GM21526 (cell line): ENCODE data around the gene NCOA1.
"Not testable (repeated sequence)": the region's sequence is repeated elsewhere in the genome, so short reads cannot be mapped to it uniquely, and the experiment has no call there.

Experiments
- ATAC-seq: cut with Tn5 transposase; IDR thresholded peaks from one replicate; pipeline ENCODE4 v1.9.1; 2021; ENCODE audit warnings: moderate library complexity; ENCODE audit not compliant: unreplicated experiment, low FRiP score

Gene NCOA1

DNA sequence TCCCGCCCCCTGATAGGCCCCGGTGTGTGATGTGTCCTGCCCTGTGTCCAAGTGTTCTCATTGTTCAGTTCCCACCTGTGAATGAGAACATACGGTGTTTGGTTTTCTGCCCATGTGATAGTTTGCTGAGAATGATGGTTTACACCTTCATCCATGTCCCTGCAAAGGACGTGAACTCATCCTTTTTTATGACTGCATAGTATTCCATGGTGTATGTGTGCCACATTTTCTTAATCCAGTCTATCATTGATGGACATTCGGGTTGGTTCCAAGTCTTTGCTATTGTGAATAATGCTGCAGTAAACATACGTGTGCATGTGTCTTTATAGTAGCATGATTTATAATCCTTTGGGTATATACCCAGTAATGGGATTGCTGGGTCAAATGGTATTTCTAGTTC, 40.6 kb downstream of the NCOA1 start:
- not testable (repeated sequence) for ATAC-seq

DNA sequence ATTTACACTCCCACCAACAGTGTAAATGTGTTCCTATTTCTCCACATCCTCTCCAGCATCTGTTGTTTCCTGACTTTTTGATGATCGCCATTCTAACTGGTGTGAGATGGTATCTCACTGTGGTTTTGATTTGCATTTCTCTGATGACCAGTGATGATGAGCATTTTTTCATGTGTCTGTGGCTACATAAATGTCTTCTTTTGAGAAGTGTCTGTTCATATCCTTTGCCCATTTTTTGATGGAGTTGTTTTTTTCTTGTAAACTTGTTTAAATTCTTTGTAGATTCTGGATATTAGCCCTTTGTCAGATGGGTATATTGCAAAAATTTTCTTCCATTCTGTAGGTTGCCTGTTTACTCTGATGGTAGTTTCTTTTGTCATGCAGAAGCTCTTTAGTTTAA, 41.0 kb downstream of the NCOA1 start:
- ATAC-seq, result not testable (repeated sequence)

DNA sequence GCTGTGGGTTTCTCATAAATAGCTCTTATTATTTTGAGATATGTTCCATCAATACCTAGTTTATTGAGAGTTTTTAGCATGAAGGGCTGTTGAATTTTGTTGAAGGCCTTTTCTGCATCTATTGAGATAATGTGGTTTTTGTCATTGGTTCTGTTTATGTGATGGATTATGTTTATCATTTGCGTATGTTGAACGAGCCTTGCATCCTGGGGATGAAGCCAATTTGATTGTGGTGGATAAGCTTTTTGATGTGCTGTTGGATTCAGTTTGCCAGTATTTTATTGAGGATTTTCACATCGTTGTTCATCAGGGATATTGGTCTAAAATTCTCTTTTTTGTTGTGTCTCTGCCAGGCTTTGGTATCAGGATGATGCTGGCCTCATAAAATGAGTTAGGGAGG, 42.5 kb downstream of the NCOA1 start:
- ATAC-seq, result not testable (repeated sequence)

DNA sequence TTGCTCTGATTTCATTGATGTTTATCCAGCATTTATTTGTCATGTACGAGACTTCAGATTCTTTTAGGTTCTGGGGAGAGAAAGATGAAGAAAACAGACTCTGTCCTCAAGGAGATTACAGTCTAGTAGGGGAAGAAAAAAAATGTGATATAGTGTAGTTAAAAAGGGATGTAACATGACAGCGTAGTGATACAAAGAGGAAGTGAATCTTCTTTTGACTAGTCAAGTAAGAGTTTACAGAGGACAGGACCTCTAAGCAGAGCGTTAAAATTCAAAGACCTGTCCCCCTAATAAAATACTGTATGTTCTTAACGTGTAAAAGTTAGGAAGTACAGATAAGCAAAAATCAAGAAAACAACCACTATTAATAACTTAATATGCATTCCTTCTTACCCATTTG, 47.7 kb downstream of the NCOA1 start:
- no peak for ATAC-seq

DNA sequence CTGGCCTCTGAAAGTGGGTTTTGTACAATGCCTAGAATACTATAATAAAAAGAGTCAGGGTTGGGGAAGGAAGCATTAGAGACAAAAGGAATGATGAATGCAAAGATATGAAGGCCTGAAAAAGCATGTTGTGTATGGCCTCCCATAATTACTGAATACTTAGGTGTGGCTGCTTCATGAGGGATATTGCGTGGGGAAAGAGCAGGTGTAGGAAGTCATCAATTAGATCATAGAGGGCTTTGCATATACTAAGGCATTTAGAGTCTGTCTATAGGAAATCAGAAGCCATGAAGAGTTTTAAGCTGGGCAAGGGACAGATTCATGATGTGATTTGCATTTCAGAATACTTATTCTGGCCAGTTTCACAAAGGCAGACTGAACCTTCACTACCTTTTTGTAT, 48.2 kb downstream of the NCOA1 start:
- ATAC-seq, result no peak

DNA sequence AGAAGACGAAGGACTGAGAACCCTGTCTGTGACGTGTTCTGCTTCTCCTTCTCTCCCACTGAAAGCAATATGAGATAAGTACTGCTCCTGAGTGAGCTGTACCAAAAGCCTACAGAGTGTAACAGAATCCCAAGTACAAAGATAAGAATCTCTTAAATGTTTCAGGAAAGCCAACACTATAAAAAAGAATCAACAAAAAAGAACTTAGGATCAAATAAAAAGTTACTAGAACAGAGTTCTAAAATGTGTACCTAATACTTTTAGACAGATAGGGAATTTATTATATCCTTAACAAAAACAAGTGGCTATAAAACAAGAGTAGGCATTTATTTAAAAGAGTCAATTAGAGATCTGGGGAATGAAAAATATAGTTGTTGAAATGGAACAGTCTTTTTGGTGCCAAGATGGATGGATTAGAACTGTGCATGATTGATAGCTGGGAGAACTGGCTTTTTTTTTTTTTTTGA, 49.0 kb downstream of the NCOA1 start:
- no peak for ATAC-seq

DNA sequence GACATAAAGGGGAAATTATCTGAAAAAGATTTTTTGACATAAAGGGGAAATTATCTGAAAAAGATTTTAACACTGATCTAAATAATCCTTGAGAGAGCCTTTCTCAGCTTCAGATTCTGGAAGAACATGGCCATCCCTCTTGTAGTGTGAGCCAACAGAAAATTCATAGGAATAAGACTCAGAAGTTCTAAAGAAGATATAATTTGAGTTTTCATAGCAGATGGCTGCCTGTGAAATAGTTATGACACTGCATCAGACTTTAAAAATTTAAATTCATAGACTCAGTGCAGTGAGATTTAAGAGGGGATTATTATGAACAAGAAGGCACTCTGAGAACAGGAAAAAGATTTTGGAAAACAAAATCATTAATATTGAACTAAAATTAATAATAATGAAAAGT, 50.6 kb downstream of the NCOA1 start:
- ATAC-seq, result no peak

DNA sequence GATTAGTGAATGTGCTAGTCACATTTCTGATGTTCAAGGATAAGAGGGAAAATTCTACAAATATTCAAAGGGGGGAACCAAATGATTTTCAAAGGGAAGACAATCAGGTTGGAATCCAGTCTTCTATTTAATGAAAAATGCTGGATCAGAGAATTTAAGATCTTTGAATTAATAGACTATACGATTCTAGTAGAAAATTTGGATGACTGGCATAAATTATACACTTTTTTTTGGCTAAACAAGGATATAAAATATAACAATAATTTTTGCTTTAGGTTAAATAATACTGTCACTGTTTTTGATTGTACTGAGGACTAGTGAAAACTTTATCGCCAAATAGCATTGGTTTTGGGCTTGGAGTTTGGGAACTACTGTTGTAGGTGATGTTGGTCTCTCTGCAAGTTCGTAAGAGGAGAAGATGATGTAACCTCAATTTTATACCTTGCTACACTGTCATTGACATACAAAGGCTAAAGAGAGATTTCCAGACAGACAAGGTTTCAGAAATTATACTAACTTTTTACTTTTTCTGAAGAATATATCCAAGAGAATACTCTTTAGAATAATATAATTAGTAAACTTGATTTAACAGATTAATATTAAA, 51.3 kb downstream of the NCOA1 start:
- ATAC-seq, result no peak

DNA sequence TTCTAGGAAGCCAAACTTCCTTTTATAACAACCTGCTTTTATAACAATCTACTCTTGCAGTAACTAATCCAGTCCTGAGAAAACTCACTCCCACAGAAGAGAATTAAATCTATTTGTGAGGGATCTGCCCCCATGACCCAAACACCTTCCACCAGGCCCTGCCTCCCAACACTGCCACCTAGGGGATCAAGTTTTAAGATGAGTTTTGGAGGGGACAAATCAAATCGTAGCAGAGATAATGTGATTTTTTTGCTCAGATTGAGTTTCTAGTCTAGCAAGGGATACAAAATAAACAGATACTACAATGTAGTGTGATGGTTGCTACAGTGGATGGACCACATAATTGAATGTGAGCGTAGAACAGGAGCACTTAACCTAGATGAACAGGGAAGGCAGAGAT, 52.2 kb downstream of the NCOA1 start:
- ATAC-seq, result no peak

DNA sequence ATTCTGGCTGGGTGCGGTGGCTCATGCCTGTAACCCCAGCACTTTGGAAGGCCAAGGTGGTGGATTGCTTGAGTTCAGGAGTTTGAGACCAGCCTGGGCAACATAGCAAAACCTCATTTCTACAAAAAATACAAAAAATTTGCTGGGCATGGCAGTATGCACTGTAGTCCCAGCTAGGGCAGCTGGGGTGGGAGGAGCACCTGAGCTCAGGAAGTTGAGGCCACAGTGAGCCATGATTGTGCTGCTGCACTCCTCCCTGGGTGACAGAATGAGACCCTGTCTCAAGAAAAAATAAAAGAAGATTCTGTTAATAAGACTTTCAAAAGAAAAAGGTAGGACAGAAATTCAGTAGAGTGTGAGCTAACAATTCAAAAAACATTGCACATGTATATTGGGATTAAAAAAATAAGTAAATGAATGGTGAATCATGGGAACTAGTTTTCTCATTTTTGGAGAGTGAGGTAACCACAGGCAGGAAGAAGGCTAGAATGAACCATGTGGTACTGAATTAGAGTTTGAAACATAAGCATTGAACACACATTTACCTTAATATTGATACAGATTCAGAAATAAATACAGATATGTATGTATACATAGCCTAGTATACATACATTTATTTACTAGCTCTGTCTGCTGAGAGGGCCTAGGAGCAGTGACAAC, 53.5 kb downstream of the NCOA1 start:
- ATAC-seq, result no peak

DNA sequence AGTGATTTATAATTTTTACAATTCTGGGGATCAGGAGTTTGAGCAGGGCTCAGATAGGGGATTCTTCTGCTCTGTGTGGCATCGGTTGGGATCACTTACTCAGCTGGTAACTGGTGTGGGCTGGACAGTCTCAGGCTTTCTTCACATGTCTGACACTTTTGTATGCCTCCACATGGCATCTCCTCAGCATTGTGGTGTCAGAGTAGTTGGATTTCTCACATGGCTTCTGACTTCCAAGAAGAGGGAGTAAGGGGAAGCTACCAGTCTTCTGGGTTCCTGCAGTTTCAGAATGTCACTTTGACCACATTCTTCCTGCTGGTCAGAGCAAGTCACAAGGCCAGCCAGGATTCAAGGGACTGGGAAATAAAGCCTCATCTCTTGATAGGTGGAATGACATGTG, 55.6 kb downstream of the NCOA1 start:
- ATAC-seq, result no peak

DNA sequence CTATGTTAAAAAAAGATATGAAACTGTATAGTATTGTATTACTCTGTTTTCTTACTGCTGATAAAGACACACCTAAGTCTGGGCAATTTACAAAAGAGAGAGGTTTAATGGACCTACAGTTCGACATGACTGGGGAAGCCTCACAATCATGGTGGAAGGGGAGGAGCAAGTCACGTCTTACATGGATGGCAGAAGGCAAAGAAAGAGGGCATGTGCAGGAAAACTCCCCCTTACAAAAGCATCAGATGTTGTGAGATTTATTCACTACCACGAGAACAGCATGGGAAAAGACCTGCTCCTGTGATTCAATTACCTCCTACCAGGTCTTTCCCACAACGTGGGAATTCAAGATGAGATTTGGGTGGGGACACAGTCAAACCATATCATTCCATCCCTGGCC, 57.0 kb downstream of the NCOA1 start:
- ATAC-seq, result no peak

DNA sequence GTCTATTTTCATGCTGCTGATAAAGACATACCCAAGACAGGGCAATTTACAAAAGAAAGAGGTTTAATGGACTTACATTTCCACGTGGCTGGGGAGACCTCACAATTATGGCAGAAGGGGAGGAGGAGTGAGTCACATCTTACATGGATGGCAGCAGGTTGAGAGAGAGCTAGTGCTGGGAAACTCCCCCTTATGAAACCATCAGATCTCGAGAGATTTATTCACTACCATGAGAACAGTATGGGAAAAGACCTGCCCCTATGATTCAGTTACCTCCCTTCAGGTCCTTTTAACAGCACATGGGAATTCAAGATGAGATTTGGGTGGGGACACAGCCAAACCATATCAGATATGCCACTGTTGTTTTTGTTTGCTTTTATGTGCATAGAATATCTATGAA, 59.2 kb downstream of the NCOA1 start:
- not testable (repeated sequence) for ATAC-seq

DNA sequence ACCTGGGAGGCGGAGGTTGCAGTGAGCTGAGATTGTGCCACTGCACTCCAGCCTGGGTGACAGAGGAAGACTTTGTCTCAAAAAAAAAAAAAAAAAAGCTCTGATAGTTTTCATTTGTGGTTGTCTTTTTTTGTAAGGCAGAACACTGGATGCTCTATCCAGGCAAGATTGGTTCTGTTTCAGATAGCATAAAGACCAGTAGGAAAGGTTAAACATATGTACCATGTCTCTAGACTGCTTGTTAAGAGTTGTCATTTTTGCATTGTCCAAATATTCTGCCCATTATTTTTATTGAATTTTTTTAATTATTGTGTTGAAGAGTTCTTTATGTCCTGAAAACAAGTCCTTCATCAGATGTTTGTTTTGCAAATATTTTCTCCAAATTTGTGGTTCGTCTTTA, 60.0 kb downstream of the NCOA1 start:
- no peak for ATAC-seq

DNA sequence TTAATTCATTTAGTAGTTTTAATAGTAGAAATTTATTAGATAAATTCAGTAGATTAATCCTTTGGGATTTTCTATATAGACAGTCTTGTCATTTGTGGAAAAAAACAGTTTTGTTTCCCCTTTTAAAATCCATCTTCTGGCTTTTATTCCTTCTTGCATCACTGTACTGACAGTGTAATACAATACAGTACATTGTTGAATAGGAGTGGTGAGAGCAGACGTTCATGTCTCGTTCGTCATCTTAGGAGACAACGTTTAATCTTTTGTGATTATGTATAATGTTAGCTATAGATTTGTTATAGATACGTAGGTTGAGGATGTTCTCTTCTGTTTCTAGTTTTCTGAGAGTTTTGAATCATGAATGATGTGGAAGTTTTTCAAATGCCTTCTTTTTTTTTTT, 61.8 kb downstream of the NCOA1 start:
- ATAC-seq, result no peak

DNA sequence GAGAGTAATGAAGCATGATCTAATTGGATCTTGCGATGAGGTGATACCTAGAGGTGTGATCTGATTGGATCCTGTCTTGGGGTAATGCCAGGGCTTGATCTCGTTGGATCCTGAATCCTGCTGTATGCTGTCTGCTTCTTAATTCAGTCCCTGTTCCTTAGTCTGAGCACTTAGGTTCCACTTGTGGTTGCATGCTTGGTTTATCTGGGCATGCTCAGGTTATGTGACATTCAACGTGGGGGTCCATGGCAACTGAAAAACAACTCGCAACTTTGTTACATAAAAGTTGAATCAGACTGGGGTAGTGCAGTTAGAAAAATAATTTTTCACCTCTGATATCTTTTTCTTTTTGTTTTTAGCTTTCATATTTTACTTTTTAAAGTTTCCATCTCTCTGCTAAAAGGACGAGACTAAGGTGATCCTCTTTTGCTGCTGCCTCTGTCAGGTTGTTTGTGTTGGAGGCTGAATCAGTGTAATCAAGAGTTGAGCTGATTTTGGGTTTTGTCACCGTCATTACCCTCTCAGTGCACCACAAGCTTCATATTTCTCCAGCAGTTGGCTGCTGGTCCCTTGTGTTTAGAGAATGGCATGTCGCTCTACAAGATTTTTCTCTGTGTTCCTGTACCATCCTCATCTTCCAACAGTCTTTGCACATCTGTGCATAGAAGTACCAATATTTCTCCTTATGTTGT, 67.9 kb downstream of the NCOA1 start:
- ATAC-seq, result no peak

DNA sequence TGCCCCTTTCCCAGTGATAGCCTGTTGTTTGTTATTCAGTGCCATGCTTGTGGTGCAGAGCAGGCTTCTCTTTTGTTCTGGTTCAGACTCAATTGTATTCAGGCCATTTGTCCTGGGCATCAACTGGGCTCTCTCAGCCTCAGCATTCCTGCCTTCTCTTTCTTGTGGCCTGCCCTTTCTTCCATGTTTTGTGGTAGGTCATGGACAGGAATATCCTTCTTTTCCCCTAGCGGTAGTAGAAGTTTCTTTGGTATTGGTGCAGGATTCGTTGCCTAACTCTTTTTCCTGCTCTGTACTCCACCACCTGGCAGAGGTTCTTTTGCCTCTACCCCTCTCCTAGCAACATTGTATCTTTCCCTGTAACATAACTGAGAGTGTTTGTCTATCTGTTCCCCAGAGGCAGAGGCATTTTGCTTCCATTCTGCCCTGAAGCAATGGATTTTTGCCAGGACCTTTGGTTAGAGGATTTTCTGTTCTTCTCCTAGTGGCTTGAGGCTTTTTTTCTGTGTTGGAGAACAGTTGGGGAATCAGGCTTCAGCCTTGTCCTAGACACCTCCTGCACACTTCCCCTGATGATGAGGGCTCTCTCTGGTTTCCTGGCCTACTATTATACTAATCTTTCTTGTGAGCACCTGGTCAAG, 68.5 kb downstream of the NCOA1 start:
- no peak for ATAC-seq

DNA sequence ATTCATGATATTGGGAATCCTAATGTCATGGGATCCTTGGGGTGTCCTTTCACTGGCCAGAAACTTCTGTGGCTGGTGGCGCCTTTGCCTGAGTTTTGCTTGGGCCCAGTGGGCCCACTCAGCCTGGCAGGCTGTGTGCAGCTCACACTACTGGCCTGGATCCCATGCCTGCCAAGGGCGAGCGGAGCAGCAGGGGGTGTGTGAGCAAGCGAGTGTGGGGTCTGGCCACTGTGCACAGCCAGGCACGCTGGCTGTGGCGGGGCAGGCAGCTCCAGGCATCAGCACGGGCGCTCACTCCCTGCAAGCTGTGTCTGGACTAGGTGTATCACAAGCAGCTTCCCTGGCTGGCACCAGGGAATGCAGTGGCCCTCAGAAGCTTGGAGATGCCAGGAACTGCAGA, 74.5 kb downstream of the NCOA1 start:
- no peak for ATAC-seq

DNA sequence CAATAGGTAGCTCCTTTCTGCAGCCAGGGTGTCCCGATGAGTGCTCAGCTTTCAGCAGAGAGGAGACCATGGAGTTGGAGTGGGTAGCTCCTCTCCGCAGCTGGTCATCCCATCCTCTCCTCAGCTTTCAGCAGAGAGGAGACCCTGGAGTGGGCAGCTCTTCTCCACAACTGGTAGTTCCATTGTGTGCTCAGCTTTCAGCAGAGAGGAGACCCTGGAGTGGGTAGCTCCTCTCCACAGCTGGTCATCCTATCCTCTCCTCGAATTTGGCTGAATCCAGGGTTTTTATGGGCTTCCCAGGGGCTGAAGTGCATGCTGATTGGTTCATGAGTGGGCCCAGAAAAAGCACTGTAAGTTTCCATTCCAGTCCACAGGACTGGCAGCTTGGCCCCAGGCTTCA, 75.2 kb downstream of the NCOA1 start:
- no peak for ATAC-seq

DNA sequence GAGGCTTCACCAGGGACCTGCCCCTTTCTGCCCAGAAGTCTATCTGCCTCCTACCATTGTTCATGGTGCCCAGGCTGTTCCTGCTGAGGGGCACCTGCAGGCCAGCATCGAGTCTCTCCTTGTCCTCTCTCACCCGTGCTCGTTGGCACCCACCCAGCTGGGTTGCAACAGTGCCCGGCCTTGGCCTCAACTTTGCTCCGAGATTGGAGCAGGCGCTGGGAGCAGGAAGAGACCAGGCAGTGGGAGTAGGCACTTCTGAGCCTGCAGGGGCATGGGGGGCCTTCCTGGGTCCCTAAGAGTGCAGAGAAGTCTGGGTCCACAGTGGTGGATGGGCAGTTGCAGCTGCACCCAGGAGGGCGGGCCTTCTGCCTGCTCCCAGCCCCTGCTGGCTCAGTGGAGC, 75.6 kb downstream of the NCOA1 start:
- ATAC-seq, result no peak

DNA sequence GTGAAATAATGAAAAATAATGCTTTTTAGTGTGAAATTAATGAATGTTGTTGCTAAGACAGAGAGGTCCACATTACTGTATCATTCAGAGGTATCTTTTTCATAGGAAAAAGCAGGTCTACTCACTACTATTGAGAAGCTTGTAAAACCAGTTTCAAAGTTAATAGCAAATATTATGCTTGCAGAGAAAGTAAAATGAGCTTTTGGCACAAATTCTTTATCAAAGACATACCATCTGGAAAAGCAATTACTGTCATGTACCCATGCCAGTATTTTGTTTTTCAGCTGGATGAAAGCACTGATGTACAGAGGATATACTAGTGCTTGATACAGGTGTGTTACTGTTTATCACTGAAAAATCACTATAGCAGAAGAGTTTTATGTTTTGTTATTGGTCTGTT, 77.5 kb downstream of the NCOA1 start:
- ATAC-seq, result no peak

DNA sequence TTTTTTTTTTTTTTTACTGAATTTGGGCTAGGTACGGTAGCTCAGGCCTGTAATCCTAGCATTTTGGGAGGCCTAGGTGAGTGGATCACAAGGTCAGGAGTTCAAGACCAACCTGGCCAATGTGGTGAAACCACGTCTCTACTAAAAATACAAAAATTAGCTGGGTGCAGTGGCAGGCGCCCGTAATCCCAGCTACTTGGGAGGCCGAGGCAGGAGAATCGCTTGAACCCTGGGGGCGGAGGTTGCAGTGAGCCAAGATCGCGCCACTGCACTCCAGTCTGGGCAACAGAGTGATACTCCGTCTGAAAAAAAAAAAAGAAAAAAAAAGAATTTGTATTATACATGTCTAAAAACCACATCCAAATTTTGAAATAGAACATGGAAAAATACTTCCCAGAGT, 78.5 kb downstream of the NCOA1 start:
- ATAC-seq, result not testable (repeated sequence)
